CD4-positive, alpha-beta T cell treated with Interleukin-4 for 4 hours (primary cell): ENCODE data around the gene NSF.
"Not testable (repeated sequence)": the region's sequence is repeated elsewhere in the genome, so short reads cannot be mapped to it uniquely, and the experiment has no call there.

Experiments used
- DNase-seq: peaks from one replicate; pipeline ENCODE4 v3.0.0-alpha.2; 2020

Gene NSF

GRCh38 chr17:46780003-46780373 is 189.5 kb downstream of the NSF start:
- no peak for DNase-seq

GRCh38 chr17:46782250-46782953 is 191.9 kb downstream of the NSF start:
- DNase-seq, result no peak

DNA sequence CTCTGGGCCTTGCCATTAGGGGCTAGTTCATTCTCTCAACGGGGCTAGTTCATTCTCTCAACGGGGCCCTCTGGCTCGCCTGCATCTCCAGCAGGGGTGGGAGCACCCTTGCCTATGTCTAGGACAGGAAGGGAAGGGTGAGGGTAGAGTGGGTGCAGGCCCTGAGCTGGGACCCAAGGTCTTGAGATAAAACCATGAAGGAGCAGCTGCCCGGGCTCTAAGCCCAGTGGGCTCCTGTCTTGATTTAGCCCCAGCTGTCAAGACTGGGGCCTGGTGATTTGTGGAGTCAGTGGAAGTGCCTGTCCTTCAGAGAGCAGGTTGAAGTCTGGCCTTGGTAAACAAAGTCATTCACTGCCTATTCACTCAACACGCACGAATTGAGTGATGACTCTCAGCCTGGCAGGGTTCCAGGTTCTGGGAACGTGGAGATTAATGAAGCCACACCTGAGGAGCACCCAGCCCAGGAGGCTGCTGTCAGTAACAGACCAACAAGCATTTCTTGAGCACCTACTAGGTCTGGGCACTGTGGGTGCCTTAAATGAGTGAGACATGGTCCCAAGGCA is 192.6 kb downstream of the NSF start:
- no peak for DNase-seq

DNA sequence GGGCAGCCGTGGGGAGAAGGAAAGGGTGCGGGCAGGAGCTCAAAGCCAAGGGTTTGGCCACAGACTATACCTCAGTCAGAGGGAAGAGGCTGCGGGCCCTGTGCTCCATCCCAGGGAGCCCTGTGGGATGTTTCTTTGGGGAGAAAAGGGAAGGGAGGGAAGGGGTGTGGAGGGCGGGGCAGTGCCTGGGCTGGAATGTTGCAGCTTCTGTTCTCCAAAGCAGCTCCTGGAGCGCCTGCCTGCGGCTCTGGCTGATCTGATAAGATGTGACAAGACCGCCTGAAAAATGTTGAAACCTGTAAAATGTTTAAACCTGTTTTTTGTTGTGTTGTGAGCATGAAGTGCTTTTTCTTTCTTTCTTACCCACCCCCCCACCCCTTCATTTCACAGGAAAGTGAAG is 195.2 kb downstream of the NSF start:
- DNase-seq, result no peak

DNA sequence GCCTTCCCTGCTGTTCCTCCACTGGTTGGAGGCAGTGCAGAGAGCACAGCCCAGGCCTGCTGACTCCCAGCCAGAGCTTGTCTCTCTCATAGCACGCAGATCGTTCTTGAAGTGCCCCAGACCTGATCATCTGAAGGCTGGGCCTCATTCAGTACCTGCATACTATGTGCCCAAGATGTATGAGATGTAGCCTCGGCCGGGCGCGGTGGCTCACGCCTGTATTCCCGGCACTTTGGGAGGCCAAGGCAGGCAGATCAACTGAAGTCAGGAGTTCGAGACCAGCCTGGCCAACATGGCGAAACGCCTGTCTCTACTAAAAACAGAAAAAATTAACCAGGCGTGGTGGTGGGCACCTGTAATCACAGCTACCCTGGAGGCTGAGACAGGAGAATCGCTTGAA is 197.0 kb downstream of the NSF start:
- DNase-seq, result no peak

- DNase-seq, result no peak
These were observed 197.8 kb downstream of the NSF start for GRCh38 chr17:46788300-46788699.

- no peak for DNase-seq
These were observed 198.3 kb downstream of the NSF start for GRCh38 chr17:46788796-46789195.

GRCh38 chr17:46789610-46790009 is 199.1 kb downstream of the NSF start:
- DNase-seq, result no peak

GRCh38 chr17:46790216-46790615 is 199.7 kb downstream of the NSF start:
- no peak for DNase-seq

GRCh38 chr17:46791531-46791930 is 201.1 kb downstream of the NSF start:
- no peak for DNase-seq

GRCh38 chr17:46792071-46792470 is 201.6 kb downstream of the NSF start:
- no peak for DNase-seq

DNA sequence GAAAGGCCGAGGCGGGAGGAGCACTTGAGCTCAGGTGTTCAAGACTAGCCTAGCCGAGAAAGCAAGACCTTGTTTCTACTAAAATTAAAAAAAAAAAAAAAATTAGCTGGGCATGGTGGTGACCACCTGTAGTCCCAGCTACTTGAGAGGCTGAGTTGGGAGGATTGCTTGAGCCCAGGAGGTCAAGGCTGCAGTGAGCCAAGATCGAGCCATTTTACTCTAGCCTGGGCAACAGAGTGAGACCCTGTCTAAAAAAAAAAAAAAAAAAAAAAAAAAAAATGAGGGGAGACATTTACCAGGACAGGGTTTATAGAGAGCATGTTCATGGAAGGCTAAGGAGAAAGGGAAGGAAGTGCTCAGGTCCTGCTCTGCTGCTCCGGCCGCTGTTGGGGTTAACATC is 202.6 kb downstream of the NSF start:
- not testable (repeated sequence) for DNase-seq

DNA sequence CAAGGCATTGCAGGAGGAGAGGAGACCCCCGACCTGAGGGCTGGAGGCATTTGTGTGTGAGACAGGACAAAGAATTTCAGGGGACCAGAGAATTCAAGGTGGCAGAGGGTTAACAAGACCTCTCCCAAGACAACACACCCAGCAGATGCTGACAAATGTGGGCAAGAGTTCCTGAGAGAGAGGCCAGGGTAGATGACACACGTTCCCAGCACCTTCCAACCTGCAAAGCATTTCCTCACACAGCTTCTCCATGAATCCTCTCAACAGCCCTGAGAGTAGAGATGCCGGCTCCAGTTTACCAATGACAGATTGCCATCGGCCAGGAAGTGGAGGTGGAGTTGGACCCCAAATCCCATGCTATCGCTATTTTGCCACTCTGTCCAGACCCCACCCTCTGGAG is 203.1 kb downstream of the NSF start:
- no peak for DNase-seq

GRCh38 chr17:46794318-46794717 is 203.8 kb downstream of the NSF start:
- DNase-seq, result no peak

DNA sequence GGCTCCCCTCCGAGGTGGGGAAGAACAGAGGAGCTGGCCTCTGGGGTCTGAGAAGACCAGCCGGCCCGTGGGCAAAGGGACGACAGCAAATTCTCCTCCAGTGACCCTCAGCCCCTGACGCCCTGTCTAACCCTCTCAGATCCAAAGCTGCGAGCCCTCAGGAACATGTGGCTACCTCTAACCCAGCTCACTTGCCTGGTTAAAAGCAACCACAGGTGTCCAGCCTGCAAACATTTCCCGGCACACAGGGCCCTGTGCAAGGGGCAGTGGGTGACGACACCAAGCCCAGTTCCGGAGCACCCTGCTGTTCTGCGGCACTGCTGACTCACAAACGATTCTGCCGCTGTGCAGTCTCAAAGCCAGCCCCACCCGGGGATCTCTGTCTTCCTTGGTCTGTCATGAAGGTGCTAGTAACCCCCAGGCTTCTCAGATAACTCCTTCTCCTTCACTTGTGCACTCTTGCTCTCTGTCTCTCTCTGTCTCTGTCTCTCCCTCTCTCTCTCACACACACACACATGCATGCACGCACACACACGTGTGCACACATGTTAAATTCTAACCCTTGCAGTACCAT is 205.0 kb downstream of the NSF start:
- DNase-seq, result no peak

GRCh38 chr17:46796084-46796483 is 205.6 kb downstream of the NSF start:
- DNase-seq, result no peak

- DNase-seq, result no peak
These were observed 206.1 kb downstream of the NSF start for GRCh38 chr17:46796524-46796923.

- DNase-seq, result no peak
These were observed 206.6 kb downstream of the NSF start for GRCh38 chr17:46796956-46797530.

GRCh38 chr17:46800573-46800972 is 210.1 kb downstream of the NSF start:
- DNase-seq, result no peak

DNA sequence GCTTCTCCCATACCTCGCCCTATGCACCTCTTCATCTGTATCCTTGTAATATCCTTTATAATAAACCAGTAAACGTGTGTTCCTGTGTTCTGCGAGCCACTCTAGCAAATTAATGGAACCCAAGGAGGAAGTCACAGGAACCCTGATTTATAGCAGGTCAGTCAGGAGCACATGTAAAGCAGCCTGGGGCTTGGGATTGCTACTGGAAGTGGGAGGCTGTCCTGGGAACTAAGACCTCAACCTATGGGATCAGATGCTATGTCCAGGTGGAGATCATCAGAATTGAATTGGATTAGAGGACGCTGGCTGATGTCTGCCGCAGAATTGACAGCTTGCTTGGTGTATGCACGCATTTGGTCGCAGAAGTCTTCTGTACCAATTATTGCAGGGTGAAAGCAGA is 212.3 kb downstream of the NSF start:
- DNase-seq, result no peak

- no peak for DNase-seq
These were observed 213.1 kb downstream of the NSF start for GRCh38 chr17:46803544-46803943.

- DNase-seq, result no peak
These were observed 215.3 kb downstream of the NSF start for GRCh38 chr17:46805771-46806170.
